ENCODE data around the gene PLSCR1.

Gene PLSCR1

DNA sequence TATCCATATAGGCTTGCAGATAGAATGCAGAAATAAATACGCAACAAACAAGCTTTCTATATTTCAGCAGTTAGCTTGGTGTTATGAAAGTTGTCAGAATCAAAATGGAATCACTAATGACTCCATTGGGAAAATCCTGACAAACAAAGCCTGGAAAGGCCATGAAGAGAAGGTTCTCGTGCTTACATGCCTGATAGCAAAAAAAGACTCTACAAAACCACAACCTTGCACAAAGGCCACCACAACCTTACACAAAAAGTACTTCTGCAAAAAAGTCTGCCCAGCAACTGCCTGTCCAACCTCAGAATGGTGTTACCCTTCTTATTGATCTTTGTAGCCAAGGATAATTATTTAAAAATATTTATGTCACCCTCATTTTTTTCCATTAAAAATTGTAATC is 14.4 kb upstream of the PLSCR1 start:
- peaks cover 52% of the 10 kb centered on the region for H3K4me1 ChIP-seq (ENCODE audit: low read depth, poor library complexity, severe bottlenecking)
- TF ChIP-seq, protein P1, sequence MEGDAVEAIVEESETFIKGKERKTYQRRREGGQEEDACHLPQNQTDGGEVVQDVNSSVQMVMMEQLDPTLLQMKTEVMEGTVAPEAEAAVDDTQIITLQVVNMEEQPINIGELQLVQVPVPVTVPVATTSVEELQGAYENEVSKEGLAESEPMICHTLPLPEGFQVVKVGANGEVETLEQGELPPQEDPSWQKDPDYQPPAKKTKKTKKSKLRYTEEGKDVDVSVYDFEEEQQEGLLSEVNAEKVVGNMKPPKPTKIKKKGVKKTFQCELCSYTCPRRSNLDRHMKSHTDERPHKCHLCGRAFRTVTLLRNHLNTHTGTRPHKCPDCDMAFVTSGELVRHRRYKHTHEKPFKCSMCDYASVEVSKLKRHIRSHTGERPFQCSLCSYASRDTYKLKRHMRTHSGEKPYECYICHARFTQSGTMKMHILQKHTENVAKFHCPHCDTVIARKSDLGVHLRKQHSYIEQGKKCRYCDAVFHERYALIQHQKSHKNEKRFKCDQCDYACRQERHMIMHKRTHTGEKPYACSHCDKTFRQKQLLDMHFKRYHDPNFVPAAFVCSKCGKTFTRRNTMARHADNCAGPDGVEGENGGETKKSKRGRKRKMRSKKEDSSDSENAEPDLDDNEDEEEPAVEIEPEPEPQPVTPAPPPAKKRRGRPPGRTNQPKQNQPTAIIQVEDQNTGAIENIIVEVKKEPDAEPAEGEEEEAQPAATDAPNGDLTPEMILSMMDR (conservative IDR thresholded peaks at IDR 0.05; ENCODE audit: low read depth, low read length): no peak
- H3K27ac ChIP-seq: no peak overlapping the region
- H3K4me2 ChIP-seq: no peak overlapping the region
- no peak overlapping the region for H2AFZ ChIP-seq (ENCODE audit: low read depth)
- no peaks in the 10 kb centered on the region for H3K79me2 ChIP-seq (ENCODE audit: insufficient read depth, low read depth)
- no peaks in the 10 kb centered on the region for H4K20me1 ChIP-seq (ENCODE audit: insufficient read depth)
- H3K27me3 ChIP-seq (ENCODE audit: insufficient read depth, low read depth): no peaks in the 10 kb centered on the region
- H3K36me3 ChIP-seq (ENCODE audit: insufficient read depth): no peaks in the 10 kb centered on the region
- H3K4me3 ChIP-seq (IDR thresholded peaks at IDR 0.05; ENCODE audit: insufficient read depth, low read depth, low read length): no peak overlapping the region
- no peak overlapping the region for H3K9ac ChIP-seq

DNA sequence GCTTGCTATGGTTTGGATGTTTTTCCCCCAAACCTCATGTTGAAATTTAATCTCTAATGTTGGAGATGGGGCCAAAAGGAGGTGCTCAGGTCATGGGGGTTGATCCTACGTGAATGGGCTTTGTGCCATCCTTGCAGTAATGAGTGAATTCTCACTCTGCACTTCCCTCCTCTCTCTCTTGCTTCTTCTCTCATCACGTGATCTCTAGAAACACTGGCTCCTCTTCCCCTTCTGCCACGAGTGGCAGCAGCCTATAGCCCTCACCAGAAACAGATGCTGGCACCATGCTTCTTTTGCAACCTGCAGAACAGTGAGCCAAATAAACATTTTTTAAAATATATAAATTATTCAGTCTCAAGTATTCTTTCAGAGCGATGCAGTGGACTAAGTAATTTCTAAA is 13.3 kb upstream of the PLSCR1 start:
- no peaks in the 10 kb centered on the region for H4K20me1 ChIP-seq (ENCODE audit: insufficient read depth)
- H3K9ac ChIP-seq: no peak overlapping the region
- no peak overlapping the region for H3K4me3 ChIP-seq (IDR thresholded peaks at IDR 0.05; ENCODE audit: insufficient read depth, low read depth, low read length)
- no peak overlapping the region for H3K27ac ChIP-seq
- H3K4me1 ChIP-seq (ENCODE audit: low read depth, poor library complexity, severe bottlenecking): peaks cover 62% of the 10 kb centered on the region
- H3K27me3 ChIP-seq (ENCODE audit: insufficient read depth, low read depth): no peaks in the 10 kb centered on the region
- H2AFZ ChIP-seq (ENCODE audit: low read depth): no peak overlapping the region
- TF ChIP-seq, protein P1 (conservative IDR thresholded peaks at IDR 0.05; ENCODE audit: low read depth, low read length): no peak
- H3K36me3 ChIP-seq (ENCODE audit: insufficient read depth): no peaks in the 10 kb centered on the region
- no peak overlapping the region for H3K4me2 ChIP-seq
- no peaks in the 10 kb centered on the region for H3K79me2 ChIP-seq (ENCODE audit: insufficient read depth, low read depth)

DNA sequence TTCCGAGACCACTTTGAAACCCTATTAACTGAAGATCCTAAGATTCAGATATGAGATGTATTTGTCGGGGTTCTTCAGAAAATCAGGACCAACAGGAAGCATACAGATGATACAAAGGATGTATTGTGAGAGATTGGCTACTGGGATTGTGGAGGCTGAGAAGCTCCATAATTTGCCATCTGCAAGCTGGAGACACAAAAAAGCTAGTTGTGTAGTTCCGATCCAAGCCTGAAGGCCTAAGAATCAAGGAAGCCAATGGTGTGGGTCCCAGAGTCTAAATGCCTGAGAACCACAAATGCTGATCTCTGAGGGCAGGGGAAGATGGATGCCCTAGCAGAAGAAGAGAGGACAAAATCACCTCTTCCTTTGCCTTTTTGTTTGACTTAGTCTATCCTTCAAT is 10.9 kb upstream of the PLSCR1 start:
- H3K4me3 ChIP-seq (IDR thresholded peaks at IDR 0.05; ENCODE audit: insufficient read depth, low read depth, low read length): no peak overlapping the region
- TF ChIP-seq, protein P1 (conservative IDR thresholded peaks at IDR 0.05; ENCODE audit: low read depth, low read length): no peak
- no peaks in the 10 kb centered on the region for H4K20me1 ChIP-seq (ENCODE audit: insufficient read depth)
- H3K4me2 ChIP-seq: no peak overlapping the region
- H3K36me3 ChIP-seq (ENCODE audit: insufficient read depth): no peaks in the 10 kb centered on the region
- no peaks in the 10 kb centered on the region for H3K79me2 ChIP-seq (ENCODE audit: insufficient read depth, low read depth)
- no peak overlapping the region for H3K9ac ChIP-seq
- H3K27me3 ChIP-seq (ENCODE audit: insufficient read depth, low read depth): no peaks in the 10 kb centered on the region
- peaks cover 65% of the 10 kb centered on the region for H3K4me1 ChIP-seq (ENCODE audit: low read depth, poor library complexity, severe bottlenecking)
- H3K27ac ChIP-seq: no peak overlapping the region
- H2AFZ ChIP-seq (ENCODE audit: low read depth): no peak overlapping the region

DNA sequence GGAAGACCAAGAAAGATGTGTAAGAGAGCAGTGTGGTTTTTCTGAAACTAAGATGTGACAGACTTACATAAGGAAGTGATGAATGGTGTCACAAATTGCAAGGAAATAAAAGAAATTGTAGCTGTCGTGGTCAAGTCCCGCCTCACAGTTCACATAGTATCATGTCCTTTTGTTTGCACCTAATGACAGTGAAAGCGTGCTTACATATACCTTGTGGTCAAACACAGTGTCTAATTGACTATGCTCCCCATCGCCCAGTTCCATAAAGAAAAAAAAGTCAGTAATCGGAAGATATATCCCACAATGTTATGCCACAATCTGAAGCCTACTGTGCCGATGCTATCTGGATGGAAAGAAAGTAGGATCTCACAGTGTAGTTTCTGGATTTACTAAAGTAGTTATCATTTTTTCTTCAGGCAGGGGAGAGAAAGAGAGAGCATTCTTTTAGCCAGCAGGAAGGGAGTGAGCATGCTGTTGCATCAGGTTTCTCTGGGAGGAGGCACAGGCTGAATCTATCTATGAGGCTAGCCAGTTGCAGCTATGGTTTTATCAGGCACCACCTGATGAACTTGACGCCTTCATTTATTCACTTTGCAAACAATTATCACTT is 9.8 kb upstream of the PLSCR1 start:
- H2AFZ ChIP-seq (ENCODE audit: low read depth): no peak overlapping the region; the same call in 1 of the 2 replicates
- no peak overlapping the region for H3K4me3 ChIP-seq (IDR thresholded peaks at IDR 0.05; ENCODE audit: insufficient read depth, low read depth, low read length)
- H3K9ac ChIP-seq: no peak overlapping the region
- H4K20me1 ChIP-seq (ENCODE audit: insufficient read depth): no peaks in the 10 kb centered on the region
- H3K4me2 ChIP-seq: peak overlapping the region; percentile 47
- H3K27ac ChIP-seq: peak overlapping the region; percentile 19
- H3K79me2 ChIP-seq (ENCODE audit: insufficient read depth, low read depth): no peaks in the 10 kb centered on the region
- H3K4me1 ChIP-seq (ENCODE audit: low read depth, poor library complexity, severe bottlenecking): peaks cover 75% of the 10 kb centered on the region
- H3K36me3 ChIP-seq (ENCODE audit: insufficient read depth): no peaks in the 10 kb centered on the region
- H3K27me3 ChIP-seq (ENCODE audit: insufficient read depth, low read depth): no peaks in the 10 kb centered on the region
- TF ChIP-seq, protein P1 (conservative IDR thresholded peaks at IDR 0.05; ENCODE audit: low read depth, low read length): no peak

Measured in KMS-11 (cell line).